GM19397 (cell line): Measurements from ENCODE around the gene EML1.

ENCODE experiments used
- ATAC-seq: cut with Tn5 transposase; IDR thresholded peaks from one replicate; pipeline ENCODE4 v1.9.1; 2021; ENCODE audit warnings: mild to moderate bottlenecking, moderate library complexity; ENCODE audit not compliant: unreplicated experiment

The EML1 gene

GRCh38 chr14:99777951-99778350, 15.3 kb upstream of the EML1 start:
- no peak for ATAC-seq

GRCh38 chr14:99779751-99780150, 13.5 kb upstream of the EML1 start:
- ATAC-seq: no peak

- ATAC-seq: no peak
Measured at GRCh38 chr14:99780690-99781089, 12.5 kb upstream of the EML1 start.

GRCh38 chr14:99781091-99781490, 12.1 kb upstream of the EML1 start:
- no peak for ATAC-seq

DNA sequence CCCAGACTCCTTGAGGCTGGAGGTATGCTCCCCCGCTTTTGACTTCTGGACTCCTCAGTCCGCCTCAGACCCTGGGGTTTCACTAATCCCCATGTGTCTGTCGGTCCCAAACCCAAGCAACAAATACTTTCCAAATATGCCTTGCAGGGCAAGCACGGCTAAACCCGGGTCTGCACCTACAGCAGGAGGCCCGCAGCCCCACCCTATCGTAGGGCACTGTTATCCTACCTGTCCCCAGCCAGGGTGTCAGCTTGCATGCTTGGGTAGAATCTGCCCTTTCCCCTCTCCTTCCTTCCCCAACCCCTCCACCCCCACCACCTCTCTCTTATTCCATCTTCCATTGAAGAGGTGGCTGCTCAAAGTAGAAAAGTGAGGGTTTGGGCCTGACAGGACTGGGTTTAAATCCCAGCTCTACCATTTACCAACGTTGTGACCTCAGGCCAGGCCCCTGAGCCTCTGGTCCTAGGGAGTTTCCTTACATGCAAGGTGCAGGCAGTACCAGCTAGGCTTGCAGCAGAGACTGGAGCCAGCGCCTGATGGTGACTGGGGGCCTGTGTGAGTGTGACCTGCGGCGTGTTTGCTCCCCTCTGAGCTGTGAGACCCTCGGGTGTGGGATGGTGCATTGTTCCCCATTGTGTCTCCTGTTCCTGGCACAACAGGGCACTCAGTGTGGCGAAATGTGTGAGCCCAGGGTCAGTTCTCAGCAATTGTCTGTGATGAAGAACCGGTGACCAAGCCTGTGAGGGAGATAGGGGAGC, 11.2 kb upstream of the EML1 start:
- ATAC-seq: no peak

DNA sequence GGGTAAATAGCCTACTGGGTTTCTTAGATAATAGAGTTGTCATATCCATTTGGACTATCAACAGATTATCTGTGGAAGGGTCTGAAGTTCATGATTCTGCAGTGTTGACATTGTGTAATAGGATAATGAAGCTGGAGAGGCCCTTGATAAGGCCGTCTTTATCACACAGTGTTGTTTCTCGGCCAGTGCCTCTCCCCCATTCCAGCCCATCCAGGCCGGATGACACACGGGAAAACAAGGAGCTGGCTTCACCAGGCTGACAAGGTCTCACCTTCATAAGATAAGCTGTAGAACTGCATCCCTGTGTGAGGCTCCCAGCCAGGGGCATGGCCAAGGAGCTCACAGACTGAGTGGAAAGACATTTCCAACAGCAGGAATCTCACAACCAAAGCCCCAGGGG, 8.7 kb upstream of the EML1 start:
- no peak for ATAC-seq

DNA sequence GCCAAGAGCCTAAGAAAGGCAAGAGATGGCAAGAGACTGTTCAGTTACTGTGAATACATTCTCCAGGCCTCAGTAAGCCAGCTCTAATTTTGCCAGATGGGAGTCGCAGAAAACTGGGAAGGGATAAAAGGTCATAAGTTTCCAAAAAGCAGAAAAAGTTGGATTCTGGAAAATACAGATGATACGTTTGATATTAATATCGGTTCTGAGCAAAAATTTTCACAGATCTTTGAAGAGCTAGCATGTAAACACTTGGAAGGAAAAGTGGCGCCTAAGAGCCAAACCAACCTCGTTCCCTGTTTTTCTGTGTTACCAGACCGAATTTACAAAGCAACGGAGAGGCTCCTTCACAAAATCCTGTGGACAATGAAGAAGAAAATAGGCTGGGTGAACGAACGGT, 7.8 kb upstream of the EML1 start:
- ATAC-seq: no peak

- ATAC-seq: no peak
Measured at GRCh38 chr14:99786511-99786989, 6.7 kb upstream of the EML1 start.

GRCh38 chr14:99788713-99789112, 4.5 kb upstream of the EML1 start:
- no peak for ATAC-seq

- ATAC-seq: no peak
Measured at GRCh38 chr14:99789581-99789980, 3.6 kb upstream of the EML1 start.

DNA sequence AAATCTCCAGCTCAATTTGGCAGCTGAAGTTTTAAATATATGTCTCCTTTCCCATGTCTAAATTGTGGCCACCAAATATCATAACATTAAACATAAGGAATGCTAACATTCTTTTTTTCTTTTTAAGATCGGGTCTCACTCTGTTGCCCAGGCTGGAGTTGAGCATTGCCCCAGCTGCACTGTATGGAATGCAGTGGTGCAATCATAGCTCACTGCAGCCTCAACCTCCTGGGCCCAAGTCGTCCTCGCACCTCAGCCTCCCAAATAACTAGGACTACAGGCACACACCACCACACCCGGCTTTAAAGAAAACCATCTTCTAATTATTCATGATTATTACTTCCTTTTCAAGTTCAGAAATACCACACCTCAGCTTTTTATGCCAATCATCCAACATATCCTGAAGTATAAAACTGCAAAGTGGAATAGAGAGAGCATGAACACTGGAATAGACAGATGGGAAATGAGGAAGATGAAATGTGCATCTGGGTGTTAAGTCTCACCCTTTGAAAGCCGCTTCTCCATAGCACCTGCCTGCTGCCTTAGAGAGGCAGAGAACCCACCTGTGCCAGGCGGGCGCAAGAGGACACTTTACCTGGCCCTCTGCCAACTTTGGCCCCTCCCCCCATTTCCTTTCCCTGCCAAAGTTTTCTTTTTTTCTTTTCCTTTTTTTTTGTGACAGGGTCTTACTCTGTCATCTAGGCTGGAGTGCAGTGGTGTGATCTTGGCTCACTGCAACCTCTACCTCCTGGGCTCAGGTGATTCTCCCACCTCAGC, 2.8 kb upstream of the EML1 start:
- ATAC-seq: no peak

DNA sequence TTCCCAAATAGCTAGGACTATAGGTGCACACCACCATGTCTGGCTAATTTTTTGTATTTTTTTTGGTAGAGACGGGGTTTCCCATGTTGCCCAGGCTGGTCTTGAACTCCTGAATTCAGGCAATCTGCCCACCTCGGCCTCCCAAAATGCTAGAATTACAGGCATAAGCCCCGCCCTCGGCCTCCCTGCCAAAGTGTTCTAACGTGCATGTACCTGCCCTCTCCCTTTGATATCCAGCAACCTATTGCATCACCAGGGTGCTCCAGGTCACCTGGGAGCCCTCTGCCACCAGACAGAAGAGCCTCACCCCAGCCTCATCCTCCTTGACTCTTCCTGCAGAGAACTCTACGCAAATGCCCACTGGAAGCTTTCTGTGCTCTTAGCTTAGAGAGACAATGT, 2.2 kb upstream of the EML1 start:
- ATAC-seq: no peak

DNA sequence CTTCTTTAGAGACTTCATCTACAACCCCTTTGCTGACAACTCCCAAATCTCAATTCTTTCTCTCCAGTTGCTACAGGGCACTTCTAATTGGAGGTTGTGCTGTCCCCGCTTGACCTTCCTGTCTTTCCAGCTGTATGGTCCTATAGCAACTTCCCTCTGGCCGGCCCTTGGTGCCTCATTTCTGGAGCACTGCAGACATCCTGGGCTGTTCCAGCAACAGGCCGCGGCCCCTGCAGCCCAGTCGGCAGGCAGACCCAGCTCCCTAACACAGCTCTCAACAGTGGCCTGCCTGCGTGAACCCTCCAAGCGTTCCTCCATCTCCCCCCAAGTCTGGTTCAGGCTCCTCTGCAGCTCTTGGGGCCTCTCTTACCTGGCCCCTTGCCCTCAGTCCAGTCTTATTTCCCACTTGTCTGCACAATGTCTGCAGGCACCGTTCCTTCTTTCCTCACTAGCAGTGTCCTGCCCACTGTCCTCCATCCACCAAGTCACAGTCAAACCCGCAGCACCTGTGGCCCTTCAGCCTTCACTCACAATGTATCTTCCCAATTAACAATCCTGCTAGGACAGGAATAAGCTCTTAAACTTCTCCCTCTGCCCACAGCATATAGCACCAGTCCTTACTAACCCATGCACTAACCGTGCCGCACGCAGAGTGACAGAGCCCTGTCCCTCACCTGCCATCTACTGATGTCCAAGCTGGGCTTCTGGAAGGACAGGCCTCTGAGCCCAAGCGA, 1.6 kb upstream of the EML1 start:
- ATAC-seq: no peak

DNA sequence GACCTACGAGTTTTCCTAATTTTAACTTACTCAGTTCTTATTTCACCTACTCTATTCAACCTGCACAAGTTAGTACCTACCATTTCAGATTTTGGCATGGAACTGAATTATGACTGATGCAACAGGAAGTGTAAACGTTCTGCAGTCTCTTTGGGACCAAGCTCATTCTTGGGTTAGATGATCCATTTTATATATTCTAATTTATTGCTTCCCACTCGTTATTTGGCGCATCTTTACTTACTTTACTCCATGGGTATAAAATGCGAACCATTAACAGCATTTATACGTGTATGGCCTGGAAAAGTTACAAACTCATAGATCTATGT, 1.0 kb upstream of the EML1 start:
- ATAC-seq: no peak

DNA sequence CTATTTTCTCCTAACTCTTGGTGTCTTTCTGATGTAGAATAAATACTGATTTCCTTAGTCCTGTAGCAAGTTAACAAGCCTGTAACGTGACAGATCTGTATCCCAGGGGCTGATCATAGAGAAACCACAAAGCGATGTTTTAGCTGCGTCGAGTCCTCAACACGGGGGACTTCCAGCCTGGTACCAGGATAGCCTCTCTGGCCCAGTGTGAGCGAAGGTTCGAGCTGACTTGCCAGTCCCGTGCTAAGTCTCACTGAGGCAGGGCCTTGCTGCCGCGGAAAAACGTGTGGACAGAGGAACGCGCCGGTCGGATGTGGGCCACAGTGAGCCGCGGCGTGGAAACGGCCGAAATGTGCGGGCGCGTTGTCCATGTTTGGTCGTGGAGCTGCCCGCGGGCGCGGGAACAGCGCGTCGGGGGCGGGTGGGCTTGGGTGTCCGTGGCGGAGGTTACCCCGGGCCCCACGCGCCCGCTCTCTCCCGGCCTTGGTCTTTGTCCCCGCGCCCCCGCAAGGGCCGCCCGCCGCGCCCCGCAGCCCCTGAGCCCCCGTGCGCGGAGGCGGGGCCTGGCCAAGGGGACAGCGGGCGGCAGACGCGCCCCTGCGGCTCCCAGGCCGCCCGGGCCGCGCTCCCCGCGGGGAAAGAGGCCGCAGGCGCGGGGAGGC, 531 bp upstream of the EML1 start:
- peak; percentile 6 for ATAC-seq

GRCh38 chr14:99794151-99794780, 1.1 kb downstream of the EML1 start:
- no peak for ATAC-seq

- ATAC-seq: no peak
Measured at GRCh38 chr14:99795046-99795445, 1.8 kb downstream of the EML1 start.

GRCh38 chr14:99797231-99797630, 4.0 kb downstream of the EML1 start:
- ATAC-seq: no peak

GRCh38 chr14:99800781-99801180, 7.6 kb downstream of the EML1 start:
- no peak for ATAC-seq

GRCh38 chr14:99802301-99803105, 9.3 kb downstream of the EML1 start:
- no peak for ATAC-seq
